HUES48 (cell line): Measurements from ENCODE around the gene MBTPS1.
A peak's percentile ranks its signal among the peaks of the same experiment; 100 is the strongest.

Experiments used
- H3K27ac ChIP-seq: one replicate; pipeline ENCODE4 v1.7.0; 2013; ENCODE audit warnings: low read depth, low read length, inconsistent platforms
- H3K27me3 ChIP-seq: 2 replicates; pipeline ENCODE4 v1.6.1; 2013; ENCODE audit warnings: mild to moderate bottlenecking, low read length; ENCODE audit not compliant: control insufficient read depth, insufficient read depth
- H3K36me3 ChIP-seq: 2 replicates; pipeline ENCODE4 v1.6.1; 2013; ENCODE audit warnings: low read length; ENCODE audit not compliant: control insufficient read depth, insufficient read depth
- H3K4me1 ChIP-seq: 2 replicates; pipeline ENCODE4 v1.6.1; 2013; ENCODE audit warnings: mild to moderate bottlenecking, low read length; ENCODE audit not compliant: control insufficient read depth, insufficient read depth
- H3K4me3 ChIP-seq: 2 replicates; pipeline ENCODE4 v1.5.1; 2013; ENCODE audit warnings: mild to moderate bottlenecking, low read depth, low read length
- H3K9ac ChIP-seq: 2 replicates; pipeline ENCODE4 v1.6.1; 2013; ENCODE audit warnings: mild to moderate bottlenecking, low read depth, low read length, moderate library complexity
- H3K9me3 ChIP-seq: 2 replicates; pipeline ENCODE4 v1.6.1; 2013; ENCODE audit warnings: low read length; ENCODE audit not compliant: control insufficient read depth, insufficient read depth

MBTPS1 gene

DNA sequence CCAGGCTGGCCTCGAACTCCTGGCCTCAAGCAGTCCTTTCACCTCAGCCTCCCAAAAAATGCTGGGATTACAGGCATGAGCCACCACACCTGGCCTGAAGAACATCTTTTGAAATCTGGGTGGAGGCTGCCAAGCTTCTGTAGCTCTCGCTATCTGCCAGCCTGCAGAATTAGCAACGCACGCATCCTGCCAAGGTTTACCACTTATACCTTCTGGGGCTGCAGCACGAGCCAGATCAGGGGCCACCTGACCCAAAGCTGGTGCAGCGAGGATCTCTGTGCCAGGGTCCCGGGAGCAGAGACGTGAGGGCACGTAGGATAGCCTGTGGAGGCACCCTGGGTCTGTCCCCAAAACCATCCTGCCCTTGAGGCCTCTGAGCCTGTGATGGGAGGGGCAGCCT, 96.4 kb downstream of the MBTPS1 start:
- Histone ChIP-seq H3K27me3 (no peaks in the 10 kb centered on the region), H3K4me3 (no peak overlapping the region), H3K36me3 (no peaks in the 10 kb centered on the region), H3K9ac (no peak overlapping the region), H3K9me3 (no peaks in the 10 kb centered on the region), H3K27ac (no peak overlapping the region), H3K4me1 (no peaks in the 10 kb centered on the region)

DNA sequence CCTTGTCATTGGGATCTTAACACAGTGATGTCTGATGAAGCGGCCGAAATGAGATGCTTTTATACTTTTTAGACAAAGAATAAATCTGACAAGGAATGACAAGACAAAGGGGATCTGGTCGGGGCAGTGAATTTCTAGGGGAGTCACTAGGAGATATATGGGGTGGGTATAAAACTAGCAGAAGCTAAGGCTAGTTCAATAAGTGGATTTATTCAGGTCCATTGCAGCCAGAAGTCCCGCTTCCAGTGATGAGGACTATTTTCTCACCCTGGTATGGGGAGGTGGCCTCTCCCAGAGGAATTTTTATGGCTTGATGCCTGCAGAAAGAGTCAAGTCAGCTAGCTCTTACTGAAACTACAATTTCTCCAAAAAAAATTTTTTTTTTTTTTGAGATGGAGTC, 98.0 kb downstream of the MBTPS1 start:
- no peaks in the 10 kb centered on the region for H3K27me3 ChIP-seq
- no peak overlapping the region for H3K9ac ChIP-seq
- H3K4me3 ChIP-seq = no peak overlapping the region
- no peaks in the 10 kb centered on the region for H3K36me3 ChIP-seq
- H3K9me3 ChIP-seq = no peaks in the 10 kb centered on the region
- H3K27ac ChIP-seq = no peak overlapping the region
- H3K4me1 ChIP-seq = 0 out of 2 replicates have a peak, but pooled peaks cover 3% of the 10 kb centered on the region

DNA sequence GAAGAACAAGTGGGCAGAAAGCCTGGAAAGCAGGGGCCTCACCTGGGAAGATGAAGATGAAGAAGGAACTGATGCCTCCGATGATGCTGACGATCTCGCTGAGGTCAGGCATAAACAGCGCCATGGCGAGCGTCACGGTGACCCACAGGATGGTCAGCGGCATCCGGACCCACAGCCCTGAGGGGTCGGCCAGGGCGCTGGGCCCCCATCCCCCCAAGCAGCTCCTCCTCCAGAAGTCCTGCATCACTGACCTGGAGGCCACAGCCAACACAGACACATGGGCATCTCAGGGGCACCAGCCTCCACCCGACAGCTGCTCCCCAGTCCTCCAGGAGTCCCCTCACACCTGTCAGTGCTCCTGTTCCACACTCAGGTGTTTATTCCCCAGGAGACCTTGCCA, 100.3 kb downstream of the MBTPS1 start:
- H3K4me1 ChIP-seq = 0 out of 2 replicates have a peak, but pooled peaks cover 3% of the 10 kb centered on the region
- no peaks in the 10 kb centered on the region for H3K36me3 ChIP-seq
- no peaks in the 10 kb centered on the region for H3K27me3 ChIP-seq
- no peak overlapping the region for H3K27ac ChIP-seq
- no peak overlapping the region for H3K9ac ChIP-seq
- H3K4me3 ChIP-seq = no peak overlapping the region
- no peaks in the 10 kb centered on the region for H3K9me3 ChIP-seq

DNA sequence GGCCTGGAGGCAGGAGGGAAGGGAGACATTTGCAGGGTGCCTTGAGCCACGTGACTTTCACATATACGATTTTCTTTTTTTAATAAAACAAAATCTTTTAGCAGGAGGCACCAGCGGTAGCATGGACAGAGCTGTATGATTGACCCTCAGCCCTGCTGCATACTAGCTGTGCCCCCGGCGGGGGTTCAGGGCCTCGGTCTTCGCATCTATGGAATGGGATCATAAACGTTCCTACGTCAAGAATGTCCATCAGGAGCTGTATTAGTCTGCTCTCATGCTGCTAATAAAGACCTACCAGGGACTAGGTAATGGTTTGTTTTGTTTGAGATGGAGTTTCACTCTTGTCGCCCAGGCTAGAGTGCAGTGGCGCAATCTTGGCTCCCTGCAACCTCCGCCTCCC, 101.3 kb downstream of the MBTPS1 start:
- H3K4me3 ChIP-seq = no peak overlapping the region
- H3K27ac ChIP-seq = no peak overlapping the region
- no peaks in the 10 kb centered on the region for H3K9me3 ChIP-seq
- 0 out of 2 replicates have a peak, but pooled peaks cover 3% of the 10 kb centered on the region for H3K4me1 ChIP-seq
- no peaks in the 10 kb centered on the region for H3K27me3 ChIP-seq
- H3K9ac ChIP-seq = no peak overlapping the region
- no peaks in the 10 kb centered on the region for H3K36me3 ChIP-seq

DNA sequence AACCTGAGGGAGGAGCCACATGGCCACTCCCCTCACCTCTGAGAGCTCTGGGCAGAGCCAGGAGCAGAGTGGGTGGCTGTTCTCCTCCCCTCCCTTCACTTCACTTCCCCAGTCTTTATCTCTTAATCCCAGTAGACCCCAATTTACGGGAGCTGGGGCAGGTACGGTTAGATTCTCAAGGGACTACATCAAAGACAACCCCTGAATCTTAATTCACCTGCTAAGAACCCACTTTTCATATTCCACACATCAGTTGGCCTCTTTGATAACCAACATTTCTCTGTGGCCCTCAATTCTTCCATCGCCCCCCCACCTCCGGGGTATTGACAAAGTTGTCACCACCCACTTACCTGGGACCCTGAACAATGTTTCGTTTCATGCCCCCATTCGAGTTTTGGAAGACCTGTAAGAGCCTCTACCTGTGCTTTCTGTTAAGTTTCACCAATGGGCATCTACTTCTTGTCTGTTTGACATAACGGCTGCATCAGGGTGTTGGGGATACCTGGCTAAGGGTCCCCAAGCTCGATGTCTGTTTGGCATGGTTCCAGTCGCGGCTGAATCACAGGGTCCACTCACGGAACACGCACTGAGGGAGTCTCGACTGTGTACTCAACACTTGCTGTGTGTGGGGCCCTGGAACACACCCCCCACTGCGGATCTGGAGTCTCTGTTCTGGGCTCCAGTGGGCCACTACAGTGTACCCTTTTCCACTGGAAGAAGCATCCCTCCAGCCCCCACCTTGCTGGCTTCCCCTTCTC, 102.0 kb downstream of the MBTPS1 start:
- Histone ChIP-seq H3K4me3 (peak overlapping the region; percentile 8; the same call in 1 of the 2 replicates), H3K9me3 (no peaks in the 10 kb centered on the region), H3K27me3 (no peaks in the 10 kb centered on the region), H3K27ac (no peak overlapping the region), H3K36me3 (no peaks in the 10 kb centered on the region), H3K9ac (no peak overlapping the region), H3K4me1 (0 out of 2 replicates have a peak, but pooled peaks cover 3% of the 10 kb centered on the region)

DNA sequence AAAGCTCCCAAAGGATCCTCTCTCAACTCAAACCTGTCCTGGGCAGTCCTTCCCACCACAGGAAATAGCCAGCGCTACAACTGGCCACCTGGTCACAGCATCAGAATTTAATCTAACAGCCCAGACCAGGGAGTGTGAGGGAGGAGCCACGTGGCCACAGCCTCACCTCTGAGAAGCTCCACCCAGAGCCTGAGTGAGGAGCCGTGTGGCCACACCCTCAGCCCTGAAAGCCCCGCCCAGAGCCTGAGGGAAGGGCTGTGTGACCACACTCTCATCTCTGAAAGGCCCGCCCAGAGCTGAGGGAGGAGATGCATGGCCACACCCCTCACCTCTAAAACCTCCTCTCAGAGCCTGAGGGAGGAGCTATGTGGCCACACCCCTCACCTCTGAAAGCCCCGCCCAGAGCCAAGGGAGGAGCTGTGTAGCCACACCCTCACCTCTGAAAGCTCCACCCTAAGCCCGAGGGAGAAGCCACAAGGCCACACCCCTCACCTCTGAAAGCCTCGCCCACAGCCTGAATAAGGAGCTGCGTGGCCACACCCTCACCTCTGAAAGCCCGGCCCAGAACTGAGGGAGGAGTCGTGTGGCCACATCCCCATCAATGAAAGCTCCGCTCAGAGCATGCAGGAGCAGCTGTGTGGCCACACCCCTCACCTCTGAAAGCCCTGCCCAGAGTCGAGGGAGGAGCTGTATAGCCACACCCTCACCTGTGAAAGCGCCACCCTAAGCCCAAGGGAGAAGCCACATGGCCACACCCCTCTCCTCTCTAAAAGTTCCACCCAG, 102.8 kb downstream of the MBTPS1 start:
- H3K9ac ChIP-seq = no peak overlapping the region
- H3K36me3 ChIP-seq = no peaks in the 10 kb centered on the region
- H3K9me3 ChIP-seq = no peaks in the 10 kb centered on the region
- H3K4me1 ChIP-seq = 0 out of 2 replicates have a peak, but pooled peaks cover 3% of the 10 kb centered on the region
- no peak overlapping the region for H3K4me3 ChIP-seq
- H3K27ac ChIP-seq = no peak overlapping the region
- H3K27me3 ChIP-seq = no peaks in the 10 kb centered on the region

DNA sequence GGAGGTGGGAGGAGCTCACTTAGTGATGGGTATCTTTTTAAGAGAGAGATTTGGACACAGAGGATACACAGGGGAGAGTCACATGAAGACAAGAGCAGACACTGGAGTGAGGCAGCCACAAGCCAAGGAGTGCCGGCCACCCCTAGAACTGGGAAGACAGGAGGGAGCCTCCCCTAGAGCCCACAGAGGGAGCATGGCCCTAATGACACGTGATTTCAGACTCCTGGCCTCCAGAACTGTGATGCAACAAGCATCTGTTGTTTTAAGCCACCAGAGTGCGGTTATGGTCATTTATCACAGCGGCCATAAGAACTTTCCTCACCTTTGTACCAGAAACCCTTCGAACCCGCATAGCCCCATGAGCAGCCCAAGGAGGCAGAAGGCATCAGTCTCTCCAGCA, 107.5 kb downstream of the MBTPS1 start:
- no peak overlapping the region for H3K4me3 ChIP-seq
- no peaks in the 10 kb centered on the region for H3K9me3 ChIP-seq
- H3K9ac ChIP-seq = no peak overlapping the region
- no peaks in the 10 kb centered on the region for H3K4me1 ChIP-seq
- H3K27ac ChIP-seq = no peak overlapping the region
- no peaks in the 10 kb centered on the region for H3K36me3 ChIP-seq
- H3K27me3 ChIP-seq = no peaks in the 10 kb centered on the region; the same call in 1 of the 2 replicates

DNA sequence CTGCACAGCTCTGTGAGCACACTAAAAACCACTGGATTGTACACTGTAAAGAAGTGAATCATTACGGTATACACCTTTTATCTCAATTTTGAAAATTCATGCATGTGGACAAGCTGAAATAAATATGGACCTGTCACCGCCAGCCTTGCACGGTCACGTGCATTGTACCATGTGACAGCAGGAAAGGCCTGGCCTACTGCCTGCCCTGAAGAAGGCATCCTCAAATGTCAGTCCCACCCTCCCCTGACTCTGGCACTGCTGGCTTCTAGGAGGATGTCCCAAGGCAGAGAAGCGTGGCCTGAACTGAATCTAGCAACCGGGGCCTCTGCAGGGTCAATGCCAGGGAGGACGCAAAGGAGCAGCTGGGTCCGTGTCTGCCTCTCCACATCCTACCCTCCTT, 108.8 kb downstream of the MBTPS1 start:
- H3K27me3 ChIP-seq = no peaks in the 10 kb centered on the region; the same call in 1 of the 2 replicates
- no peak overlapping the region for H3K27ac ChIP-seq
- H3K9me3 ChIP-seq = no peaks in the 10 kb centered on the region
- H3K36me3 ChIP-seq = no peaks in the 10 kb centered on the region
- H3K9ac ChIP-seq = no peak overlapping the region
- no peak overlapping the region for H3K4me3 ChIP-seq
- H3K4me1 ChIP-seq = no peaks in the 10 kb centered on the region

DNA sequence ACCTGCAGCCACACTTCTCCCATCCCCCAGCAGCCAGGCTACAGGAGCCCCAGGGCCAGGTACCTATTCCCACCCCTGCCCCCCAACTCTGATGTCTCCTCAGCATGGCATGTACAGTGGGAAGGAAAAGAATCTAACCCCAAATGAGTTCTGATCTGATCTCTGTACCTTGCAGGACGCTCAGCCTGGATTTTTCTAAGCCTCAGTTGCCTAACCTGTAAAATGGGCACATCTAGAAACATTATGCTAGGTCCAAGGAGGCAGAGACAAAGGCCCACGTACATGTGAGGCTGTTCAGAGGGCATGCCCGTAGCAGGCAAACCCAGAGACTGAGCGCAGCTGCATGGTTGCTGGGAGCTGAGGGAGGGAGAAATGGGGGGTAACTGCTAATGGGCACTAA, 109.2 kb downstream of the MBTPS1 start:
- no peaks in the 10 kb centered on the region; the same call in 1 of the 2 replicates for H3K27me3 ChIP-seq
- H3K36me3 ChIP-seq = no peaks in the 10 kb centered on the region
- H3K27ac ChIP-seq = no peak overlapping the region
- H3K4me3 ChIP-seq = no peak overlapping the region
- no peaks in the 10 kb centered on the region for H3K9me3 ChIP-seq
- H3K9ac ChIP-seq = no peak overlapping the region
- no peaks in the 10 kb centered on the region for H3K4me1 ChIP-seq

DNA sequence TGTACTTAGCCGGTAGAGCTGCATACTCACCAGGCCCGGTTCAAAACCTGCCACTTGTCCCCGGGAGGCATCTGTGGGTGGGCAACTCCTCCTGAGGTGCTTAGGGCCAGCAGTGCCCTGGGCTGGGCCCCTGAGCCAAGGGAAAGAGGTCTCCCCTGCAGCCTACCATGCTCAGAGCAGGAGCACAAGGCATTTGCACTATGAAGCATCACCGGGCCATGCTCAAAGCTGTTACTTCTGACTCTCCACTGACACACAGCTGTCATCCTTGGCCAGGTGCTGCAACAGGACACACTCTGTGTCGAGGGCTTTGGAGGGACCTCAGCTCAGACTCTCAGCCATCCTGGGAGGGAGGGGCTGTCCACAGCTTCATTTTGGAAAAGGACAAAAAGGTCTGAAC, 111.4 kb downstream of the MBTPS1 start:
- Histone ChIP-seq H3K4me3 (no peak overlapping the region), H3K36me3 (no peaks in the 10 kb centered on the region), H3K4me1 (no peaks in the 10 kb centered on the region), H3K27me3 (no peaks in the 10 kb centered on the region; the same call in 1 of the 2 replicates), H3K27ac (no peak overlapping the region), H3K9me3 (no peaks in the 10 kb centered on the region), H3K9ac (no peak overlapping the region)

DNA sequence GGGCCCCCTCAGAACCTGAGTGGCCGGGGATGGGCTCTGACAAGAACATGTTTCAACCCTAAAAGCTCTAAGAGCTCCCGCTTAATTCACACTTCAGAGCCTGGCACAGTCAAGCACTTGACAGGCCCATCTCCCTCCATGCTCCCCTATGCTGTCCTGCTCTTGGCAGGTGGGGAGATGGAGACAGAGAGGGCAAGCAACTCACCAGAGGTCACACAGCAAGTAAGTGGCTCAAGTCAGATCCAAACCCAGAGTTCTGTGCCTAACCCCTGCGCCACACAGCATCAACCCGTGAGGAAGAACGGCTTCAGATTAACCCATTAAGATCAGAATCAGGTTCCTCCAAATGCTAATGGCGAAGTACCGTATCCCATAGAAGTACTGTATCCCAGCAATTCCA, 112.3 kb downstream of the MBTPS1 start:
- no peaks in the 10 kb centered on the region for H3K36me3 ChIP-seq
- H3K27ac ChIP-seq = no peak overlapping the region
- H3K4me3 ChIP-seq = no peak overlapping the region
- H3K4me1 ChIP-seq = no peaks in the 10 kb centered on the region
- no peak overlapping the region for H3K9ac ChIP-seq
- no peaks in the 10 kb centered on the region; the same call in 1 of the 2 replicates for H3K27me3 ChIP-seq
- no peaks in the 10 kb centered on the region for H3K9me3 ChIP-seq
